Endothelial cell of umbilical vein (primary cell): ENCODE measurements around the gene NUDT22. TPM values are rescaled to one million over a fixed set of nuclear protein-coding genes. Genes with fewer than 3 reads are reported as not detected.

Source experiments
- BruUV-seq: library from RNA; stranded (reverse); fragments of 400-500 nt; replicated peaks from 2 replicates; lab custom pipeline; 2021; lab: Mats Ljungman, UMichigan
- CTCF ChIA-PET: fragments of 300-600, 350-600 bp; sonication (Branson Sonifier 250); formaldehyde crosslinking; loops from one replicate; lab custom pipeline; 2021; ENCODE audit warnings: antibody characterized with exemption, inconsistent platforms; lab: Charles Lee
- POLR2A ChIA-PET: fragments of 300-600, 350-600 bp; sonication (Branson Sonifier 250); formaldehyde crosslinking; loops from one replicate; lab custom pipeline; 2021; ENCODE audit warnings: antibody characterized with exemption, inconsistent platforms; lab: Charles Lee
- DNase-seq: peaks from one replicate; pipeline ENCODE4 v3.0.0-alpha.2; 2011; ENCODE audit warnings: low read depth, low spot score
- FAIRE-seq: peaks from 2 replicates; lab custom pipeline; 2011; peaks lifted over from hg19 to GRCh38; lab: Jason Lieb, UNC
- H2AFZ ChIP-seq: 2 replicates; pipeline ENCODE4 v1.6.0; 2012; ENCODE audit warnings: low read depth, low read length, control low read depth, inconsistent platforms
- H3K27ac ChIP-seq: 2 replicates; pipeline ENCODE4 v1.5.1; 2011; ENCODE audit warnings: low read depth, mild to moderate bottlenecking, control low read depth, low read length, moderate library complexity; ENCODE audit not compliant: insufficient read depth
- H3K27me3 ChIP-seq, 2 experiments: 2 replicates each; pipeline versions ENCODE4 v1.6.0 to v1.6.1; 2011; ENCODE audit warnings: low read length in 2 of 2, mixed read lengths in 1 of 2; ENCODE audit not compliant: control insufficient read depth in 2 of 2, insufficient read depth in 2 of 2
- H3K36me3 ChIP-seq, 2 experiments: 2 replicates in 1 of 2; 3 replicates in 1 of 2; pipeline ENCODE4 v1.5.1; 2011; ENCODE audit warnings: low read length in 2 of 2, mild to moderate bottlenecking in 1 of 2, moderate library complexity in 1 of 2; ENCODE audit not compliant: control insufficient read depth in 2 of 2, insufficient read depth in 2 of 2; ENCODE audit errors: extremely low read depth in 1 of 2
- H3K4me1 ChIP-seq: 3 replicates; pipeline ENCODE4 v1.5.1; 2011; ENCODE audit warnings: mild to moderate bottlenecking, low read length; ENCODE audit not compliant: control insufficient read depth, insufficient read depth; ENCODE audit errors: extremely low read depth
- H3K4me2 ChIP-seq: 2 replicates; pipeline ENCODE4 v1.6.1; 2011; ENCODE audit warnings: low read length, control low read depth, mixed read lengths; ENCODE audit not compliant: insufficient read depth
- H3K4me3 ChIP-seq, 3 experiments: fragments of 200-600 bp in 1 of 3; sonication (generic), shearing (Covaris generic) in 1 of 3; replicated peaks in 1 of 3; 2 replicates each; pipeline ENCODE4 v1.5.1; 2011 to 2016; ENCODE audit warnings: control low read depth in 3 of 3, low read length in 3 of 3, mild to moderate bottlenecking in 2 of 3, inconsistent platforms in 1 of 3, low read depth in 1 of 3, moderate library complexity in 1 of 3; ENCODE audit not compliant: insufficient read depth in 1 of 3
- H3K79me2 ChIP-seq: 2 replicates; pipeline ENCODE4 v1.6.0; 2012; ENCODE audit warnings: low read length, inconsistent platforms; ENCODE audit not compliant: control insufficient read depth, insufficient read depth
- H3K9ac ChIP-seq: replicated peaks from 2 replicates; pipeline ENCODE3; 2011; ENCODE audit warnings: low read length, control low read depth; ENCODE audit not compliant: insufficient read depth; ENCODE audit errors: extremely low read depth
- H3K9me1 ChIP-seq: replicated peaks from 3 replicates; pipeline ENCODE4 v1.6.0; 2011; ENCODE audit warnings: mild to moderate bottlenecking, low read length; ENCODE audit not compliant: control insufficient read depth, insufficient read depth; ENCODE audit errors: extremely low read depth
- H3K9me3 ChIP-seq: replicated peaks from 2 replicates; pipeline ENCODE4 v1.5.1; 2012; ENCODE audit warnings: low read length, inconsistent platforms; ENCODE audit not compliant: control insufficient read depth, insufficient read depth
- H4K20me1 ChIP-seq: replicated peaks from 2 replicates; pipeline ENCODE3; 2011; ENCODE audit warnings: mild to moderate bottlenecking, low read length; ENCODE audit not compliant: control insufficient read depth, insufficient read depth; ENCODE audit errors: extremely low read depth
- EZH2 ChIP-seq: IDR thresholded peaks from 2 replicates; pipeline ENCODE4 v1.6.1; 2012; ENCODE audit warnings: borderline replicate concordance, low read depth, mild to moderate bottlenecking, moderate library complexity, low read length, inconsistent platforms; ENCODE audit not compliant: severe bottlenecking
- FOS ChIP-seq: IDR thresholded peaks from 2 replicates; pipeline ENCODE4 v1.6.1; 2011; ENCODE audit warnings: mild to moderate bottlenecking, low read length, moderate library complexity, borderline replicate concordance; ENCODE audit not compliant: insufficient read depth
- JUN ChIP-seq: IDR thresholded peaks from 2 replicates; pipeline ENCODE4 v1.6.1; 2011; ENCODE audit warnings: borderline replicate concordance, low read depth; ENCODE audit not compliant: insufficient read length, insufficient read depth
- MYC ChIP-seq: IDR thresholded peaks from one replicate; pipeline ENCODE4 v1.6.1; 2011; ENCODE audit warnings: mild to moderate bottlenecking, low read depth, low read length
- POLR2AphosphoS5 ChIP-seq: IDR thresholded peaks from 2 replicates; pipeline ENCODE4 v1.6.1; 2012; ENCODE audit warnings: low read depth, mild to moderate bottlenecking, control low read depth, low read length, moderate library complexity; ENCODE audit not compliant: insufficient read depth
- dilution Hi-C: fragments of 300-500 bp; cut with MboI; formaldehyde crosslinking; loops from one replicate; pipeline ENCODE4 v1.15.0; 2019; ENCODE audit warnings: low sequenced_read_pairs; ENCODE audit not compliant: extremely low pct_ligation_motif_present
- intact Hi-C: fragments of 100-400 bp; cut with micrococcal nuclease; formaldehyde crosslinking; loops from one replicate; pipeline ENCODE4 v1.10.0; 2022
- polyA plus RNA-seq, 4 experiments: library from polyadenylated mRNA; depleted of rRNA in 3 of 4; stranded (reverse) in 3 of 4; unstranded in 1 of 4; fragments of >200 nt; gene quantifications; 2 replicates each; pipeline versions ENCODE4 v1.2.1 to v1.2.3, GENCODE V29; 2011 to 2012; ENCODE audit warnings: missing spikeins in 1 of 4
- total RNA-seq: library from RNA; stranded (reverse); gene quantifications from 2 replicates; pipeline ENCODE4 v1.2.3, GENCODE V29; 2021
- TF ChIP-seq, protein P1 (sequence below), 2 donors: IDR thresholded peaks; 1 replicate in 1 of 2; 2 replicates in 1 of 2; pipeline ENCODE4 v1.5.1; 2011; ENCODE audit warnings: low read length in 2 of 2, mild to moderate bottlenecking in 2 of 2, moderate library complexity in 2 of 2, control low read depth in 1 of 2, inconsistent platforms in 1 of 2, low read depth in 1 of 2; ENCODE audit not compliant: insufficient read depth in 1 of 2; ENCODE audit errors: extremely low read depth in 1 of 2
- TF ChIP-seq, protein P2 (sequence below): IDR thresholded peaks from 2 replicates; pipeline ENCODE4 v1.6.1; 2011; ENCODE audit not compliant: insufficient read depth, insufficient read length

The NUDT22 gene
- total and polyA plus RNA-seq, 2 donors (not counting 3 experiments of a cell fraction or from before 2014, with no cell fraction given): 37.8 to 54.8 TPM

DNA sequence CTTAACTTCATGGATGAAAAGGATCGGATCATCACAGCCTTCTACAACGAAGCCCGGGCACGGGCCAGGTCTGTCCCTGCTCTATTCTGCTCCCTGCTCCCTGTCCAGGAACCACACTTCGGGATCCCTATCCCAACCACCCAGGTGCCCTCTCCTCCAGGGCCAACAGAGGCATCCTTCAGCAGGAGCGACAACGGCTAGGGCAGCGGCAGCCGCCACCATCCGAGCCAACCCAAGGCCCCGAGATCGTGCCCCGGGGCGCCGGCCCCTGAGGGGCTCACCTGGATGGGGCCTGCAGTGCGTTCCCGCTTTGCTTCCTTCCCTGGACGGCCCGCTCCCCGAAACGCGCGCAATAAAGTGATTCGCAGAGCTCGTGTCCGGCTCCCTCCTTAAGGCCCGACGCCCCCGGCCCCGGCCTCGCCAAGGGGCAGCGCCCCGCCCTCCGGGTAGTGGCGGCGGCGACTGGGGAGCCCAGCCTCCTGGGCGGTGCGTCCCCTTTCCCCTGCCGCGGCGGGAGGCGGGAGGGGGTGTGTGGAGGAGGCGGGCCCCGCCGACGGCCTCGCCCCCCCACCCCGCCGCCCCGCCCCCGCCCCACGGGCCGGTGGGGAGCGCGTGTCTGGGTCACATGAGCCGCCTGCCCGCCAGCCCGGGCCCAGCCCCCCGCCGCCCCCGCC is 8.0 kb downstream of the NUDT22 start, which contains the start of gene VEGFB:
TSS of gene VEGFB (plus strand) at position 672 of the 674 bp plus-strand sequence. CDS start 250 bp downstream, outside the sequence.
- no TSS peak for BruUV-seq
- peak; percentile 48 for DNase-seq

More for the DNA sequence above, 8.0 kb downstream of the NUDT22 start, which contains the start of gene VEGFB:
- Histone ChIP-seq H3K79me2 (no peaks in the 10 kb centered on the region), H3K4me2 (peak within 1 kb of the TSS; percentile 71), H3K4me3 (peak within 1 kb of the TSS; percentile 48 to 63 (median 51)), H3K27ac (no peak within 1 kb of the TSS), H3K9ac (peak within 1 kb of the TSS; percentile 6), H3K36me3 (peaks cover 6 to 8% of the 10 kb centered on the region in 2 experiments), H4K20me1 (no peaks in the 10 kb centered on the region), H3K4me1 (peaks cover 10% of the 10 kb centered on the region), H3K9me1 (no peaks in the 10 kb centered on the region), H3K9me3 (no peaks in the 10 kb centered on the region), H3K27me3 (no peaks in the 10 kb centered on the region), H2AFZ (peak within 1 kb of the TSS; percentile 39)
- FAIRE-seq: peak; percentile 64
- dilution Hi-C loops (no loop called here), intact Hi-C loops (loop anchor here (5.0 kb wide), 1 partner anchor 47 kb away; the partner anchor contains the start of gene STIP1)
- CTCF ChIA-PET: interaction anchor here (1.9 to 2.1 kb wide), 2 partner anchors 30 to 67 kb away, joined by 6 to 10 read pairs; no protein-coding TSS in a partner anchor
- TF ChIP-seq POLR2AphosphoS5: peak; percentile 47
- TF ChIP-seq EZH2: no peak
- TF ChIP-seq MYC: no peak
- TF ChIP-seq, protein P1, sequence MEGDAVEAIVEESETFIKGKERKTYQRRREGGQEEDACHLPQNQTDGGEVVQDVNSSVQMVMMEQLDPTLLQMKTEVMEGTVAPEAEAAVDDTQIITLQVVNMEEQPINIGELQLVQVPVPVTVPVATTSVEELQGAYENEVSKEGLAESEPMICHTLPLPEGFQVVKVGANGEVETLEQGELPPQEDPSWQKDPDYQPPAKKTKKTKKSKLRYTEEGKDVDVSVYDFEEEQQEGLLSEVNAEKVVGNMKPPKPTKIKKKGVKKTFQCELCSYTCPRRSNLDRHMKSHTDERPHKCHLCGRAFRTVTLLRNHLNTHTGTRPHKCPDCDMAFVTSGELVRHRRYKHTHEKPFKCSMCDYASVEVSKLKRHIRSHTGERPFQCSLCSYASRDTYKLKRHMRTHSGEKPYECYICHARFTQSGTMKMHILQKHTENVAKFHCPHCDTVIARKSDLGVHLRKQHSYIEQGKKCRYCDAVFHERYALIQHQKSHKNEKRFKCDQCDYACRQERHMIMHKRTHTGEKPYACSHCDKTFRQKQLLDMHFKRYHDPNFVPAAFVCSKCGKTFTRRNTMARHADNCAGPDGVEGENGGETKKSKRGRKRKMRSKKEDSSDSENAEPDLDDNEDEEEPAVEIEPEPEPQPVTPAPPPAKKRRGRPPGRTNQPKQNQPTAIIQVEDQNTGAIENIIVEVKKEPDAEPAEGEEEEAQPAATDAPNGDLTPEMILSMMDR (IDR thresholded peaks at IDR 0.05; ENCODE audit: extremely low read depth in 1 of 2, insufficient read depth in 1 of 2, low read depth in 1 of 2, low read length in 2 of 2): no peak
- TF ChIP-seq FOS: no peak
- TF ChIP-seq JUN: no peak
- TF ChIP-seq, protein P2, sequence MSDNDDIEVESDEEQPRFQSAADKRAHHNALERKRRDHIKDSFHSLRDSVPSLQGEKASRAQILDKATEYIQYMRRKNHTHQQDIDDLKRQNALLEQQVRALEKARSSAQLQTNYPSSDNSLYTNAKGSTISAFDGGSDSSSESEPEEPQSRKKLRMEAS: no peak
- POLR2A ChIA-PET: no interaction called here
